ENCODE measurements around the gene KIF17. TPM values are rescaled to one million over a fixed set of nuclear protein-coding genes. Genes with fewer than 3 reads are reported as not detected.

KIF17 gene
- total RNA-seq, 1 experiment from 2014 or later, result 5.1 TPM

DNA sequence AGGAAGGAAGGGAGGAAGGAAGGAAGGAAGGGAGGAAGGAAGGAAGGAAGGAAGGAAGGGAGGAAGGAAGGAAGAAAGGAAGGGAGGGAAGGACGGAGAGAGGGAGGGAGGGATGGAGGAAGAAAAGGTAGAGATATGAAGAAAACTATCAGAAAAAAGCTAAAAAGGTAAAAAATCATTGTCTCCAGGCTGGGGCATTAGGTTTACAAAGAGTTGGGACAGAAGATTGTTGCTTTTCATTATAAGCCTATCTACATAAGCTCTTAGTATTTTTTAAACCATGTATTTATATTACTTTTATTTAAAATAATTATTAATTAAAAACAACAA is 91.7 kb downstream of the KIF17 start:
- no peak overlapping the region; a peak in 1 of 5 replicates for H3K4me3 Mint-ChIP-seq
- no peak overlapping the region for H2BK120ac ChIP-seq (ENCODE audit: low read depth, low read length, poor library complexity, severe bottlenecking)
- peak overlapping the region; percentile 55 for H3K27ac ChIP-seq (ENCODE audit: insufficient read length, low read depth, low read length)
- no peak overlapping the region for H3K4ac ChIP-seq (ENCODE audit: low read depth, low read length)
- no peaks in the 10 kb centered on the region for H3K79me2 ChIP-seq (ENCODE audit: insufficient read depth, low read length)
- H3K9me3 ChIP-seq (ENCODE audit: control insufficient read depth, low read depth, low read length), result peaks cover 12% of the 10 kb centered on the region
- no peak overlapping the region for H4K91ac ChIP-seq (ENCODE audit: insufficient read length, low read depth, low read length)
- no peak overlapping the region for H3K14ac ChIP-seq (ENCODE audit: insufficient read depth, low read length)
- no peak for DNase-seq
- H3T11ph ChIP-seq (ENCODE audit: low read length), result no peak overlapping the region
- no peak overlapping the region for H2AFZ ChIP-seq (ENCODE audit: low read length)
- no peak overlapping the region for H4K8ac ChIP-seq (replicated peaks; ENCODE audit: insufficient read length, low read depth, low read length)
- peaks cover 24 to 29% of the 10 kb centered on the region in 2 experiments for H3K9me3 Mint-ChIP-seq
- WGBS (ENCODE audit: extremely low coverage, insufficient read length, low lambda C conversion rate), result 83% methylated on average over 1 of the region's 1 CpG
- H3K36me3 Mint-ChIP-seq (ENCODE audit: insufficient read depth in 1 of 3, low read depth in 3 of 3), result peaks cover 0 to 27% (median 19%) of the 10 kb centered on the region in 3 experiments; a peak in 6 of 7 replicates
- peaks cover 6% of the 10 kb centered on the region; the same call in 1 of the 2 replicates for H3K4me1 ChIP-seq (ENCODE audit: insufficient read depth, low read length)
- H3K23ac ChIP-seq (ENCODE audit: insufficient read length, low read depth, low read length), result no peak overlapping the region
- H3K4me2 ChIP-seq (ENCODE audit: insufficient read depth, insufficient read length, low read length), result peak overlapping the region; percentile 28
- H4K5ac ChIP-seq (ENCODE audit: insufficient read length, low read depth, low read length), result peak overlapping the region; percentile 36
- peak overlapping the region in 1 of 3 experiments; percentile 94; a peak in 2 of 7 replicates for H3K27ac Mint-ChIP-seq
- no peaks in the 10 kb centered on the region for H3K23me2 ChIP-seq (ENCODE audit: insufficient read length, low read depth, low read length, poor library complexity, severe bottlenecking)
- H2AK5ac ChIP-seq (ENCODE audit: insufficient read length, low read length), result no peak overlapping the region
- H3K18ac ChIP-seq (ENCODE audit: insufficient read length, low read depth, low read length), result no peak overlapping the region
- H3K9ac ChIP-seq (ENCODE audit: extremely low read depth, insufficient read length, low read length), result no peak overlapping the region
- H3K27me3 ChIP-seq (ENCODE audit: insufficient read depth, low read length), result no peaks in the 10 kb centered on the region
- no peak overlapping the region for H2BK12ac ChIP-seq (ENCODE audit: insufficient read length, low read depth, low read length)
- TF ChIP-seq, protein P1, sequence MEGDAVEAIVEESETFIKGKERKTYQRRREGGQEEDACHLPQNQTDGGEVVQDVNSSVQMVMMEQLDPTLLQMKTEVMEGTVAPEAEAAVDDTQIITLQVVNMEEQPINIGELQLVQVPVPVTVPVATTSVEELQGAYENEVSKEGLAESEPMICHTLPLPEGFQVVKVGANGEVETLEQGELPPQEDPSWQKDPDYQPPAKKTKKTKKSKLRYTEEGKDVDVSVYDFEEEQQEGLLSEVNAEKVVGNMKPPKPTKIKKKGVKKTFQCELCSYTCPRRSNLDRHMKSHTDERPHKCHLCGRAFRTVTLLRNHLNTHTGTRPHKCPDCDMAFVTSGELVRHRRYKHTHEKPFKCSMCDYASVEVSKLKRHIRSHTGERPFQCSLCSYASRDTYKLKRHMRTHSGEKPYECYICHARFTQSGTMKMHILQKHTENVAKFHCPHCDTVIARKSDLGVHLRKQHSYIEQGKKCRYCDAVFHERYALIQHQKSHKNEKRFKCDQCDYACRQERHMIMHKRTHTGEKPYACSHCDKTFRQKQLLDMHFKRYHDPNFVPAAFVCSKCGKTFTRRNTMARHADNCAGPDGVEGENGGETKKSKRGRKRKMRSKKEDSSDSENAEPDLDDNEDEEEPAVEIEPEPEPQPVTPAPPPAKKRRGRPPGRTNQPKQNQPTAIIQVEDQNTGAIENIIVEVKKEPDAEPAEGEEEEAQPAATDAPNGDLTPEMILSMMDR (conservative IDR thresholded peaks at IDR 0.05), result no peak
- no peak overlapping the region for H2BK5ac ChIP-seq (ENCODE audit: insufficient read length, low read length)
- H3K56ac ChIP-seq (ENCODE audit: insufficient read length, low read depth, low read length), result no peak overlapping the region
- peaks cover 39 to 40% of the 10 kb centered on the region in 2 experiments for H3K4me1 Mint-ChIP-seq
- no peaks in the 10 kb centered on the region for H4K20me1 ChIP-seq (ENCODE audit: control insufficient read depth, insufficient read depth, insufficient read length)
- H2BK15ac ChIP-seq (ENCODE audit: low read depth, low read length), result no peak overlapping the region
- no peaks in the 10 kb centered on the region; the same call in 1 of the 2 replicates for H3K27me3 Mint-ChIP-seq (ENCODE audit: low read depth)
- H3K79me1 ChIP-seq (ENCODE audit: insufficient read depth, low read depth, low read length, poor library complexity, severe bottlenecking), result no peaks in the 10 kb centered on the region
- no peak overlapping the region for H2BK20ac ChIP-seq (ENCODE audit: low read depth, low read length, poor library complexity, severe bottlenecking)

Data from H9 (cell line).